Stimulated activated CD4-positive, alpha-beta T cell treated with anti-CD3 and anti-CD28 coated beads, Interleukin-15, amount 100 ng/mL, for 1 hour (primary cell): ENCODE results near the gene PCGF1.
"Not testable (repeated sequence)": the region's sequence is repeated elsewhere in the genome, so short reads cannot be mapped to it uniquely, and the experiment has no call there.

Experiments
- DNase-seq, 2 donors: peaks; one replicate each; pipeline ENCODE4 v3.0.0-alpha.2; 2020; ENCODE audit warnings: low read depth in 1 of 2, low spot score in 1 of 2

The PCGF1 gene

GRCh38 chr2:74472945-74473258 is 34.6 kb downstream of the PCGF1 start:
- no peak for DNase-seq

- peak; percentile 91 to 96 for DNase-seq
Observed at GRCh38 chr2:74472086-74472944, 35.2 kb downstream of the PCGF1 start, which contains the start of gene MRPL53. Gene MRPL53 (minus strand): TSS chr2:74472680. CDS start chr2:74472660, 20 bp downstream.

- DNase-seq: no peak
Observed at GRCh38 chr2:74471332-74472065, 36.0 kb downstream of the PCGF1 start.

DNA sequence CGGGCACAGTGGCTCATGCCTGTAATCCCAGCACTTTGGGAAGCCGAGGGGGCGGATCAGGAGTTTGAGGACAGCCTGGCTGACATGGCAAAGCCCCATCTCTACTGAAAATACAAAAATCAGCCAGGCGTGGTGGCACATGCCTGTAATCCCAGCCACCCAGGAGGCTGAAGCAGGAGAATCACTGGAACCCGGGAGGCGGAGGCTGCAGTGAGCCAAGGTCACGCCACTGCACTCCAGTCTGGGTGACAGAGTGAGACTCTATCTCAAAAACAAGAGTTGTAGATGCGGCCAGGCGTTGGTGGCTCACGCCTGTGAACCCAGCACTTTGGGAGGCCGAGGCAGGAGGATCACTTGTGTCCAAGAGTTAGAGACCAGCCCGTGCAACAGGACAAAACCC is 36.8 kb downstream of the PCGF1 start:
- not testable (repeated sequence) for DNase-seq

- DNase-seq: no peak
Observed at GRCh38 chr2:74464406-74464805, 43.1 kb downstream of the PCGF1 start.

DNA sequence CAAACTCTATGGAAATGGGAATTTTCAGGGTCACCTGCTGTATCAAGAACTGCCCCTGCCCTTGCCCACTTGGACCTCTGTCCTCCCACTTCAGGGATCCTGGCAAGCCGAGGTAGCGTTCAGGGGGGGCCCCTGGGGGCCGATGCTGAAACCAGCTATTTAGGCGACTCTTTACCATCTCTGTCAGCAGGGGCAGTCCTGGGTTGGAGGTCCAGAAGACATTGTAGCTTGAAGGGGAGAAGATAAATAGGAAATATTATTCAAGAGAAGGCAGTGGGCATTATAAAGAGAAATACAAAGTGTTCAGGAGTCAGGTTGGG is 44.7 kb downstream of the PCGF1 start:
- no peak for DNase-seq

DNA sequence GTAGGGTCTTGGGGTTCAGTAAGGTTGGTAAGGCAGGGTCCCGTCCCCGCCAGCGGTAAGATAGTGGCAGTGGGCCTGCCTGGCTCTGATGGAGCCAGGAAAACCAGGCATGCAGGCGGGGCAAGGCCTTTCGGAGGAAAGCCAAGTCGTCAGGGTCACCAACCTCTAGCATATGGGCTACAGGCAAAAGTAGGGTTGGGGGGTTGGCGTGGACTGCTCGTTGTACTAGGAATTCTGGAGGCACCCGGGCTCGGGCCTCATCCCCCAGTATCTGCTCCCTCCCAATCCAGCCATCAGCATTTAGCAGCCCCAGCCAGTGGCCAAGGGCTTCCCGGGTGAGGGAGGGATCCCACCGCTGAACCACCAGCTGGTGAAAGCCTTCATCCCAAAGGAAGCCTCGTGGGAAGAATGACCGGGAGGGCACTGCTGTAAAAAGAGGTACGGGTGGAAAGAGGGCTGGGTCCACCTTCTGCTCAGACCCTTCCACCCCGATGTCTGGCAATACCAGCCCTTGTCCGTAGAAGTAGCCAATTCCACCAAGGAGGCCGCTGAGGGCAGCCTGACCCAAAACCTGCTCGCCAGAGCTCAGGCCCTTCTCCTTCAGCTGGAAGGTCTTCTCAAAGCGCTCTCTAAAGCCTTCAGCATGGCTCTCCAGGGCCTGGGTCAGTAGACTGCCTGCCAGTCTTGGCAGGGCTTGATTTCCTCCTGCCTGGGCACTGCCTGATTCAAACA is 45.3 kb downstream of the PCGF1 start:
- DNase-seq: no peak

DNA sequence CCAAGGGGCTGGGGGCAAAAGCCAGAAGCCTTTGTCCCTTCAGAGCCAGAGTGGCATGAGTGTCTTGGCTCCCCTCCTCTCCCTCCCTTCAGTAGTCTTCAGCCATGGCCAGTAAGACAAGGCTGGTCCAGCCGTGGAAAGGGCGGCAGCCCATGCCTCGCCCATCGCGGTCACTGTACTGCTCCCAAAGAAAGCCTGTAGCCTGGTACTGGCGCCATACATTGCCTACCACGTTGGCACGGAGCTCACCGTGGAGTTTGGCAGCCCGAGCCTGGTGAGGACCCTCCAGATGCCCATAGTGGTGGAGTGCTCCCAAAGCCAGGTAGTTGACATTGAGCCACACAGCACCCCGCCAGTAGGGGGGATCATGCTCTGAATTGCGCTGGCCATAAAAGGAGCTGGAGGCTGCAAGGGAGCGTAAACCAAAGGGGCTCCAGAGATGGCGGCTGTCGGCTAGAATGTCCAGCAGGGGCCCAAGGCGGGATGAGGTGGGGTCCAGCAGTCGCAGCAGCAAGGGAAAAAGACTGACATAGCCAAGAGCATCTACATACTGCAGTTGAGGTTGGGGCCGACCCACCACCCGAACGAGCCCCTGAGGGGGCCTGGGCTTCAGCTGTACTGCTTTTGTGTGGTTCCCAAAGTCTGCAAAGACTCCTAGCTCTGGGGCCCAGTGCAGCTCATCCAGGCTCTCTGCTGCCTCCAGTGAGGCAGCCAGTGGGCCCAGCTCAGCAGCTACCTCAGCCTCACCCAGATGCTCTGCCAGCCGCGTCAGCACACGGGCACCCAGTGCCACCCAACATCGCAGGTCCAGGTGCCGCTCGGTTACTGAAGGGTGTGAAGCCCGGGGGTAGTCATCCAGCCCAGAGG is 46.1 kb downstream of the PCGF1 start:
- DNase-seq: no peak

DNA sequence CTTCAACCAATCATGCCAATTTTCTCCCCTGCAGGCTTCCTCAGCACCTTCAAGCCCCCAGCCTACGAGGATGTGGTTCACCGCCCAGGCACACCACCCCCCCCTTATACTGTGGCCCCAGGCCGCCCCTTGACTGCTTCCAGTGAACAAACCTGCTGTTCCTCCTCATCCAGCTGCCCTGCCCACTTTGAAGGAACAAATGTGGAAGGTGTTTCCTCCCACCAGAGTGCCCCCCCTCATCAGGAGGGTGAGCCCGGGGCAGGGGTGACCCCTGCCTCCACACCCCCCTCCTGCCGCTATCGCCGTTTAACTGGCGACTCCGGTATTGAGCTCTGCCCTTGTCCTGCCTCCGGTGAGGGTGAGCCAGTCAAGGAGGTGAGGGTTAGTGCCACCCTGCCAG is 47.3 kb downstream of the PCGF1 start:
- DNase-seq: not testable (repeated sequence)

GRCh38 chr2:74459503-74460118 is 47.9 kb downstream of the PCGF1 start:
- not testable (repeated sequence) for DNase-seq

GRCh38 chr2:74458938-74459363 is 48.5 kb downstream of the PCGF1 start:
- DNase-seq: no peak

DNA sequence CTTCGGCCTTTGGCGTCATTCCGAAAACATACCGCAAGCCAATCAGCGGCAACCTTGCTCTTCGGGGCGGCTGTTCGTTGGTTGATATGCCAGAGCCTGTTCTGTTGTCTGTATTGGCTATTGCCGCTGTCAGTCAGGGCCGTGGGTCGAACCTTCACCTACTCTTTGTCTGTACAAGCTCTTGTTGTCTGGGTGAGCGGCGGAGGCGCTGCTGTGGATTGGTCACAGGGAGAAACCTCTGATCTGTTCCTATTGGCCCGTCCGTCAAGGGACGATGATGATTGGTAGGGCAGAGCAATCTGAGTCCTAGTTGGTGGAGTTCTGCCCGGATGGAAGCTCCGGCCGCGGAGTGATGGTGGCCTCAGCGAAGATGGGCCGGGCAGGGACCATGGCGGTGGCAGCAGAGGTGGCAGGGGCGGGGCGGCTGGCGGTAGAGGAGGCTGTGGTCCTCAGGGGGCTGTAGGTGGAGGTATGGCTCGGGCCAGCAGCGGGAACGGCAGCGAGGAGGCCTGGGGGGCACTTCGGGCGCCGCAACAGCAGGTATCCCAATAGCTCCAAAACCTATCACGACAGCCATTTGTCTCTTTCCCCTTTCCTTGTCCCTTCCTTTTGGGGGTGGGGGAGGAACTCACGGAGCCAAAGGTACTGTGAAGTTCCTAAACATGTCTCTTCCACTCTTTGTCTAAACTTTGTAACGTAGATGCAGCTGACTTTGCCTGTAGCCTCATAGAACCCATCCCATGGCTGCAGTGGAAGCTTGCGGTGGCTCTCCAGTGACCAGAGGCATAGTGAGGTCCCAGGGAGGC is 49.2 kb downstream of the PCGF1 start, which contains the start of gene WBP1:
WBP1 (plus strand) TSS at position 307 of the 806 bp plus-strand sequence; CDS start at position 472, 165 bp downstream.
- peak; percentile 92 to 97 for DNase-seq

DNA sequence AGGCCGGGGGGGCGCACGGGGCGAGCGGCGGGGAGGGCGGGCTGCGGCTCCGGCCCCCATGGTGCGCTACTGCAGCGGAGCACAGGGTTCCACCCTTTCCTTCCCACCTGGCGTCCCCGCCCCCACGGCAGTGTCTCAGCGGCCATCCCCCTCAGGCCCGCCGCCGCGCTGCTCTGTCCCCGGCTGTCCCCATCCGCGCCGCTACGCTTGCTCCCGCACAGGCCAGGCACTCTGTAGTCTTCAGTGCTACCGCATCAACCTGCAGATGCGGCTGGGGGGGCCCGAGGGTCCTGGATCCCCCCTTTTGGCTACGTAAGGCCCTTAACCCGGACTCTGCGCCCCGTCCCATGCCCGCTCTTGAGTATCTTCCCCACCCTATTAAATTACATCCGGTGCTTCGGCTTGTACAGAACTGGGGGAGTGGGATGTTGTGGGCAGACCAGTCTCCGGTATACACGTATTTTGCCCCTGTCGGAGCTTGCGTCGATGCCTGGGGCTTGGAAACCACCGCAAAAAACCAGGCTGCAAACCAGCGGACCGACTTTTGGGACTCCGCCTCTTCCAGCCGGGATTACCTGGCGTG is 49.9 kb downstream of the PCGF1 start:
- peak; percentile 64 to 76 for DNase-seq

- no peak for DNase-seq
Observed at GRCh38 chr2:74457129-74457548, 50.4 kb downstream of the PCGF1 start.
